ENCODE results near the gene TCFL5.

TCFL5 gene

GRCh38 chr20:62804627-62805154 lies 56.9 kb downstream of the TCFL5 start, which contains the start of gene OGFR:
Gene OGFR (plus strand): TSS chr20:62804835. CDS start chr20:62804860, 25 bp downstream.
- DNase-seq (ENCODE audit: extremely low read depth, low read depth): no peak
- no peak for TF ChIP-seq CTCF (IDR thresholded peaks at IDR 0.05; ENCODE audit: low read depth, low read length)

DNA sequence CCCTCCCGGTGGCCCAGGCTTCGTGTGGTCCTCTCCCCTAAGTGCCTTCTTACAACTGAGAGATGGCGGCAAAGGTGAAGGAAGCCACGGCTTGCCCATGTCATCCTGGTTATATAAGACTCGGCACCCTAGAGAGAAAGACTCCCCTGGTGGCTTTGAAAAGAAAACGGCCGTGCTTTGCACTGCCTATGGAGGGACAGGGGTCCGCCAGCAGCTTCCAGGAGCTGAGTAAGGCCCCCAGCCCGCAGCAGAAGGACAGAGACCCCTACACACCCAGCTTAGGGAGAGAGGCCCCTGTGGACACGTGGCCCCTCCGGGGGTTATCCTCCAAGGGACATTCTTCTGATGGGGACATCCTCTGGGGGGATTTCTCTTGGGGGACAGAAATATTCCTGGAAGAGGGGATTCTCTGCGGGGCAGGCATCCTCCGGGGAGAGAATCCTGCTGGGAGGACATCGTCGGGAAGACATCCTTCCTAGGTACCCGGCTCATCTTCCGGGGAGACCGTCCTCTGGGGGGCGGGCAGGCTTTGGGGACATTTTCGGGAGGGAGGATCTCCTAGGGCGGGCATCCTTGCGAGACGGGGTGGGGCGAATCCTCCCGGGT lies 57.5 kb downstream of the TCFL5 start:
- no peak; the same call in 1 of the 2 replicates for TF ChIP-seq CTCF (IDR thresholded peaks at IDR 0.05; ENCODE audit: low read depth, low read length)
- DNase-seq (ENCODE audit: extremely low read depth, low read depth): no peak

GRCh38 chr20:62802026-62802712 lies 59.5 kb downstream of the TCFL5 start:
- DNase-seq (ENCODE audit: extremely low read depth, low read depth): no peak
- TF ChIP-seq CTCF (IDR thresholded peaks at IDR 0.05; ENCODE audit: low read depth, low read length): no peak

DNA sequence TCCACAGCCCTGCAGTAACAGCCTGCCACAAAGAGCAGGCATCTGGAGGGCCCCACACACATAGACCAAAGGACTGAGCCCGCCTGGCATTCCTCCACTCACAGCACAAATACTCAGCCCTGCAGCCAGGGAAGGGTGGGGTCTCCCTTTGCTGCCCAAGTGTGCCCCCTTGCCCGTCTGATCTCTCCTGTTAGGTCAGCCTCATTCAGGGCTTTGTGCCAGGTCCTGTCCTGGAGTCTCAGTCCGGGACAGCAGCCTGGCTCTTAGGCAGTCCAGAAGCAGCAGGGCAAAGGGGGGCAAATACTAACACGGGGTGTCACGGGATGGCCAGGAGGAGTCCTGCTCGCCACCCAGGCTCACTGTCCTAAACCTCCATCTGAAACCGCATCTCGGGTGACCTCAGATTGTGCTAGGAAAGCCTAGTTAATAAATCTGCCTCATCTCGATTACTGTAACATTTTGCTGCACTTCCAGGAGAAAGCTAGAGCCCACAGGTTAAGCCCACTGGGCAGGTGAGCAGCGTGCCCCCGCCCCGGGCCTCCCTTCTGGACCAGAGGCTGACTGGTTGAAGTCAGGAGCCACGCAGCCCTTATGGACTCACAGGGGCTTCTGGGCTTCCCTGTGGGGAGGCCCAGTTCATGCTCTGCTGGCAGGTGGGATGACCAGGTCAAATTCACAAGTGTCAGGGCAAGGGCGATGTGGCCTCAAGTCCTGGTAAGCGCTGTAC lies 60.2 kb downstream of the TCFL5 start:
- TF ChIP-seq CTCF (IDR thresholded peaks at IDR 0.05; ENCODE audit: low read depth, low read length): no peak

DNA sequence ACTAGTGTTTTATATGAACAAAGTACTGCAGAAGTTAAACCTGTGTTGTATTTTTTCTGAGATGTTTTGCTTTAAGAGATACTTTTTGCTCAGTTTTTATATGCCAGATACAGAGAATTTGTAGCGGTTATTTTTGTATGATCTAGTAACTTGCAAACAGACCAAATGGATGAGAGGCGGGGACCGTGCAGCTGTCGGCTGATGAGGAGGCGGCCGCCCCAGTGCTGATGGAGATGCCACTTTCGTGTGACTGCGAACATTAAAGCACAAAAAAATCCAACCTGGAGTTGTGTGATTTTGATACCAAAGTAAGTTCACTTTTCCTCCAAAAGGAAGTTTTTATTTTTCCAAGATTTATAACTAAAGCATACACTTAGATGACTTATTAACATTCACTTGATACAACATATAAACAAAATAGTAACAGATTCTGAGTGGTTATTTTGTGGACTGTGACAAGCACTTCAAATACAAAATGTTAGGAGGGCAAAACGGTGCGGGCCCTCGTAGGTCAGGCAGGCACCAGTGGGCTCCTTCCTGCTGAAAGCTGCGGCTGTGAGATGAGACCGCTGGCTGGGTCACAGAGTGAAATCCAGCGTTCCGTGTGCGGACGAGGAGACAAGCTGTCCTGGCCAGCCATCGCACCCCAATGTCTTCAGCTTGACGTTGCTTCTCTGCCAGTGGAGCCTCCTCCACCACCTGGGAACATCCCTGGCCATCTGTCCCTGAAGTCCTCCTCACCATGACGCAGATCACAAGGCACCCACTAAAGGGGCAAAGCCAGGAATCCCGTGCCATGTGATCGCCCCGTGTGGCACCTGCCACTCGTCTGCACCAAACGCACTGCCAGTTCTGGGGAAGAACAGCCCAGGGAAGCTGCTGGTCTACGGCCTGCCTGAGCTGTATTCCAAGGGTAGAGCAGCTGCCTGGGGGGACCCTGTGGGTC lies 61.0 kb downstream of the TCFL5 start:
- no peak for TF ChIP-seq CTCF (IDR thresholded peaks at IDR 0.05; ENCODE audit: low read depth, low read length)
- no peak for DNase-seq (ENCODE audit: extremely low read depth, low read depth)

More for the DNA sequence above, 60.2 kb downstream of the TCFL5 start:
- no peak for DNase-seq (ENCODE audit: extremely low read depth, low read depth)

DNA sequence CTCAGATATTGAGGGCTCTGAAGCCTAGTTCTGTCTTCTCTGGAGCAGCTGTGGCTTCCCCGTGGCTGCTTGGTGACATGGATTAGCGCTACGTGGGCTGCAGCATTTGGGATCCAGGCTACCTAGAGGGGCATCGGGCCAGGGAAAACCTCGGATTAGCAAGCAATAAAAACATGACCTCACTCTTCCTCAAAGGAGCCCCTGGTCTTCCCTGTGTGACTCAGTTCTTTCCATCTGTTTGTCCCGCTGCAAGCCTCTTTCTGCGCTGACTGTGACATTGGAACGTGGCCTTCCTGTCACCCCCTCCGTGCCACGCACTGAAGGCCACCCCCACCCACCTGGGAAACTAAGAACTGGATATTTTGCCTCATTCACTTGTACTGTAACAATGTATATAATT lies 61.7 kb downstream of the TCFL5 start:
- DNase-seq (ENCODE audit: extremely low read depth, low read depth): no peak
- no peak for TF ChIP-seq CTCF (IDR thresholded peaks at IDR 0.05; ENCODE audit: low read depth, low read length)
